SK-N-SH (cell line): Measurements from ENCODE around the gene PHIP.

Source experiments
- EP300 ChIP-seq, 2 experiments: IDR thresholded peaks; 2 replicates each; pipeline versions ENCODE4 v1.4.0 to v1.6.1; 2012; ENCODE audit warnings: borderline replicate concordance in 1 of 2, low read depth in 1 of 2, low read length in 1 of 2
- EZH2phosphoT487 ChIP-seq: fragments of 200-600 bp; sonication (generic); IDR thresholded peaks from 2 replicates; pipeline ENCODE4 v1.6.1; 2017; ENCODE audit warnings: low read depth, mixed run types, mild to moderate bottlenecking, antibody characterized with exemption, moderate library complexity, borderline replicate concordance
- FOXJ3 ChIP-seq: sonication (generic); formaldehyde crosslinking; IDR thresholded peaks from 2 replicates; pipeline ENCODE4 v1.5.1; 2020; ENCODE audit warnings: mild to moderate bottlenecking, missing genetic modification reagents
- POLR2AphosphoS5 ChIP-seq: IDR thresholded peaks from 2 replicates; pipeline ENCODE4 v1.6.1; 2012; ENCODE audit warnings: low read depth, low read length
- RAD21 ChIP-seq: IDR thresholded peaks from 2 replicates; pipeline ENCODE4 v1.6.1; 2012; ENCODE audit warnings: mild to moderate bottlenecking, low read length
- RFX5 ChIP-seq: IDR thresholded peaks from 2 replicates; pipeline ENCODE4 v1.6.1; 2012; ENCODE audit warnings: mild to moderate bottlenecking, improper control_type of control experiment, low read length
- TAF1 ChIP-seq: IDR thresholded peaks from 2 replicates; pipeline ENCODE4 v1.6.1; 2012; ENCODE audit warnings: low read depth, mild to moderate bottlenecking, low read length, moderate library complexity, borderline replicate concordance
- TF ChIP-seq, protein P1 (sequence below): IDR thresholded peaks from 2 replicates; pipeline ENCODE4; 2012
- TF ChIP-seq, protein P2 (sequence below): fragments of 200-600 bp; sonication (generic); IDR thresholded peaks from 2 replicates; pipeline ENCODE4 v1.6.1; 2017; ENCODE audit warnings: antibody characterized with exemption, mild to moderate bottlenecking, moderate library complexity
- TF ChIP-seq, protein P3 (sequence below): IDR thresholded peaks from 2 replicates; pipeline ENCODE4 v1.4.0; 2012; ENCODE audit warnings: low read depth

- no peak for TF ChIP-seq TAF1
- TF ChIP-seq, protein P1, sequence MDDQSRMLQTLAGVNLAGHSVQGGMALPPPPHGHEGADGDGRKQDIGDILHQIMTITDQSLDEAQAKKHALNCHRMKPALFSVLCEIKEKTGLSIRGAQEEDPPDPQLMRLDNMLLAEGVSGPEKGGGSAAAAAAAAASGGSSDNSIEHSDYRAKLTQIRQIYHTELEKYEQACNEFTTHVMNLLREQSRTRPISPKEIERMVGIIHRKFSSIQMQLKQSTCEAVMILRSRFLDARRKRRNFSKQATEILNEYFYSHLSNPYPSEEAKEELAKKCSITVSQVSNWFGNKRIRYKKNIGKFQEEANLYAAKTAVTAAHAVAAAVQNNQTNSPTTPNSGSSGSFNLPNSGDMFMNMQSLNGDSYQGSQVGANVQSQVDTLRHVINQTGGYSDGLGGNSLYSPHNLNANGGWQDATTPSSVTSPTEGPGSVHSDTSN, result no peak
- TF ChIP-seq, protein P2, sequence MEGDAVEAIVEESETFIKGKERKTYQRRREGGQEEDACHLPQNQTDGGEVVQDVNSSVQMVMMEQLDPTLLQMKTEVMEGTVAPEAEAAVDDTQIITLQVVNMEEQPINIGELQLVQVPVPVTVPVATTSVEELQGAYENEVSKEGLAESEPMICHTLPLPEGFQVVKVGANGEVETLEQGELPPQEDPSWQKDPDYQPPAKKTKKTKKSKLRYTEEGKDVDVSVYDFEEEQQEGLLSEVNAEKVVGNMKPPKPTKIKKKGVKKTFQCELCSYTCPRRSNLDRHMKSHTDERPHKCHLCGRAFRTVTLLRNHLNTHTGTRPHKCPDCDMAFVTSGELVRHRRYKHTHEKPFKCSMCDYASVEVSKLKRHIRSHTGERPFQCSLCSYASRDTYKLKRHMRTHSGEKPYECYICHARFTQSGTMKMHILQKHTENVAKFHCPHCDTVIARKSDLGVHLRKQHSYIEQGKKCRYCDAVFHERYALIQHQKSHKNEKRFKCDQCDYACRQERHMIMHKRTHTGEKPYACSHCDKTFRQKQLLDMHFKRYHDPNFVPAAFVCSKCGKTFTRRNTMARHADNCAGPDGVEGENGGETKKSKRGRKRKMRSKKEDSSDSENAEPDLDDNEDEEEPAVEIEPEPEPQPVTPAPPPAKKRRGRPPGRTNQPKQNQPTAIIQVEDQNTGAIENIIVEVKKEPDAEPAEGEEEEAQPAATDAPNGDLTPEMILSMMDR, result no peak
- TF ChIP-seq EZH2phosphoT487, result no peak
- TF ChIP-seq, protein P3, sequence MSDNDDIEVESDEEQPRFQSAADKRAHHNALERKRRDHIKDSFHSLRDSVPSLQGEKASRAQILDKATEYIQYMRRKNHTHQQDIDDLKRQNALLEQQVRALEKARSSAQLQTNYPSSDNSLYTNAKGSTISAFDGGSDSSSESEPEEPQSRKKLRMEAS, result no peak
- TF ChIP-seq EP300 (IDR thresholded peaks at IDR 0.05; ENCODE audit: borderline replicate concordance in 1 of 2, low read depth in 1 of 2, low read length in 1 of 2), result no peak
- TF ChIP-seq RFX5, result no peak
- TF ChIP-seq FOXJ3 (CRISPR knock-in tag), result no peak
- no peak for TF ChIP-seq RAD21
- TF ChIP-seq POLR2AphosphoS5, result no peak
These were observed 7.7 kb downstream of the PHIP start for GRCh38 chr6:79070206-79070825.
